Measurements from ENCODE around the gene CTSC.

Gene CTSC

GRCh38 chr11:88292171-88292843, 45.2 kb downstream of the CTSC start:
- Histone ChIP-seq H3K4me2 (no peak overlapping the region), H4K20me1 (ENCODE audit: insufficient read depth) (no peaks in the 10 kb centered on the region), H3K36me3 (ENCODE audit: insufficient read depth) (no peaks in the 10 kb centered on the region), H3K27ac (no peak overlapping the region), H3K4me1 (ENCODE audit: low read depth, poor library complexity, severe bottlenecking) (peaks cover 15% of the 10 kb centered on the region), H3K27me3 (ENCODE audit: insufficient read depth, low read depth) (no peaks in the 10 kb centered on the region), H3K79me2 (ENCODE audit: insufficient read depth, low read depth) (no peaks in the 10 kb centered on the region), H3K9ac (no peak overlapping the region), H2AFZ (ENCODE audit: low read depth) (no peak overlapping the region), H3K4me3 (IDR thresholded peaks at IDR 0.05; ENCODE audit: insufficient read depth, low read depth, low read length) (no peak overlapping the region)
- TF ChIP-seq CTCF (conservative IDR thresholded peaks at IDR 0.05; ENCODE audit: low read depth, low read length): no peak

GRCh38 chr11:88288560-88288959, 49.0 kb downstream of the CTSC start:
- no peak for TF ChIP-seq CTCF (conservative IDR thresholded peaks at IDR 0.05; ENCODE audit: low read depth, low read length)
- no peaks in the 10 kb centered on the region for H3K79me2 ChIP-seq (ENCODE audit: insufficient read depth, low read depth)
- H3K4me3 ChIP-seq (IDR thresholded peaks at IDR 0.05; ENCODE audit: insufficient read depth, low read depth, low read length): no peak overlapping the region
- no peaks in the 10 kb centered on the region for H3K4me1 ChIP-seq (ENCODE audit: low read depth, poor library complexity, severe bottlenecking)
- no peak overlapping the region for H3K27ac ChIP-seq
- no peaks in the 10 kb centered on the region for H4K20me1 ChIP-seq (ENCODE audit: insufficient read depth)
- H2AFZ ChIP-seq (ENCODE audit: low read depth): no peak overlapping the region
- H3K27me3 ChIP-seq (ENCODE audit: insufficient read depth, low read depth): no peaks in the 10 kb centered on the region
- H3K4me2 ChIP-seq: no peak overlapping the region
- no peaks in the 10 kb centered on the region for H3K36me3 ChIP-seq (ENCODE audit: insufficient read depth)
- no peak overlapping the region for H3K9ac ChIP-seq

GRCh38 chr11:88284336-88285050, 53.0 kb downstream of the CTSC start:
- Histone ChIP-seq H3K9ac (no peak overlapping the region), H2AFZ (ENCODE audit: low read depth) (no peak overlapping the region), H3K27ac (no peak overlapping the region), H3K79me2 (ENCODE audit: insufficient read depth, low read depth) (no peaks in the 10 kb centered on the region), H3K4me3 (IDR thresholded peaks at IDR 0.05; ENCODE audit: insufficient read depth, low read depth, low read length) (no peak overlapping the region), H3K36me3 (ENCODE audit: insufficient read depth) (no peaks in the 10 kb centered on the region), H3K4me2 (no peak overlapping the region), H3K4me1 (ENCODE audit: low read depth, poor library complexity, severe bottlenecking) (no peaks in the 10 kb centered on the region), H4K20me1 (ENCODE audit: insufficient read depth) (no peaks in the 10 kb centered on the region), H3K27me3 (ENCODE audit: insufficient read depth, low read depth) (no peaks in the 10 kb centered on the region)
- no peak for TF ChIP-seq CTCF (conservative IDR thresholded peaks at IDR 0.05; ENCODE audit: low read depth, low read length)

GRCh38 chr11:88282747-88283515, 54.6 kb downstream of the CTSC start:
- Histone ChIP-seq H3K79me2 (ENCODE audit: insufficient read depth, low read depth) (no peaks in the 10 kb centered on the region), H3K27me3 (ENCODE audit: insufficient read depth, low read depth) (no peaks in the 10 kb centered on the region), H3K4me1 (ENCODE audit: low read depth, poor library complexity, severe bottlenecking) (no peaks in the 10 kb centered on the region), H3K36me3 (ENCODE audit: insufficient read depth) (no peaks in the 10 kb centered on the region), H2AFZ (ENCODE audit: low read depth) (no peak overlapping the region), H3K4me2 (no peak overlapping the region), H4K20me1 (ENCODE audit: insufficient read depth) (no peaks in the 10 kb centered on the region), H3K27ac (no peak overlapping the region), H3K9ac (no peak overlapping the region), H3K4me3 (IDR thresholded peaks at IDR 0.05; ENCODE audit: insufficient read depth, low read depth, low read length) (no peak overlapping the region)
- no peak for TF ChIP-seq CTCF (conservative IDR thresholded peaks at IDR 0.05; ENCODE audit: low read depth, low read length)
